Heart right ventricle (tissue), 16 donors: ENCODE data around the gene PLD1. TPM values are rescaled to one million over a fixed set of nuclear protein-coding genes. Genes with fewer than 3 reads are reported as not detected.

Experiments used
- ATAC-seq, 8 donors: fragments of 200-7000 bp; cut with Tn5 transposase; one replicate each; pipeline ENCODE4 v1.9.1; 2020; ENCODE audit warnings: mild to moderate bottlenecking in 8 of 8, moderate library complexity in 8 of 8, moderate number of reproducible peaks in 1 of 8
- DNase-seq, 2 donors: peaks; one replicate each; pipeline ENCODE4 v3.0.0-alpha.2; 2020
- H3K27ac ChIP-seq, 10 donors: fragments of 200-600 bp; sonication (generic) in 2 of 10; one replicate each; pipeline versions ENCODE4 v1.5.0 to v1.8.0; 2020 to 2022; ENCODE audit warnings: mild to moderate bottlenecking in 3 of 10
- H3K27me3 ChIP-seq, 7 donors: fragments of 200-600 bp; one replicate each; pipeline ENCODE4 v1.8.0; 2021 to 2022; ENCODE audit warnings: mild to moderate bottlenecking in 2 of 7
- H3K36me3 ChIP-seq, 9 donors: fragments of 200-600 bp; sonication (generic) in 1 of 9; one replicate each; pipeline versions ENCODE4 v1.5.0 to v1.8.0; 2020 to 2022; ENCODE audit warnings: mild to moderate bottlenecking in 2 of 9
- H3K4me1 ChIP-seq, 9 donors: fragments of 200-600 bp; sonication (generic) in 1 of 9; one replicate each; pipeline versions ENCODE4 v1.5.0 to v1.8.0; 2020 to 2022; ENCODE audit warnings: mild to moderate bottlenecking in 4 of 9
- H3K4me3 ChIP-seq, 10 donors: fragments of 200-600 bp; sonication (generic) in 2 of 10; one replicate each; pipeline versions ENCODE4 v1.5.0 to v1.8.0; 2020 to 2022; ENCODE audit warnings: mild to moderate bottlenecking in 7 of 10, moderate library complexity in 2 of 10
- H3K9me3 ChIP-seq, 11 donors: fragments of 200-600 bp in 10 of 11; sonication (generic) in 2 of 11; one replicate each; pipeline versions ENCODE4 v1.5.0 to v1.8.0; 2013 to 2022; ENCODE audit warnings: mild to moderate bottlenecking in 2 of 11, control low read depth in 1 of 11, moderate library complexity in 1 of 11
- WGBS, 2 donors: extraction: QIAGEN DNeasy Blood & Tissue Kit; methylation state at CpG; one replicate each; pipeline ENCODE4 v1.1.7; 2013; ENCODE audit warnings: inconsistent platforms in 1 of 2; 5-methylcytosine and 5-hydroxymethylcytosine counted together
- intact Hi-C, 10 donors: fragments of 100-400 bp; cut with DNase I; formaldehyde crosslinking; loops; one replicate each; pipeline versions ENCODE4 v1.11.1 to v1.14.2; 2022
- polyA plus RNA-seq, 2 donors: library from polyadenylated mRNA; stranded (reverse); fragments of 200-250 nt; gene quantifications; one replicate each; pipeline ENCODE4 v1.2.3, GENCODE V29; 2013
- total RNA-seq, 10 donors: library from RNA; stranded (reverse); fragmentation: NEBNext Ultra II Directional in 3 of 10; extraction: Animal tissue kit (Norgen Biotek cat#: 25700) in 3 of 10; gene quantifications; one replicate each; pipeline versions ENCODE4 v1.2.1 to v1.2.4, GENCODE V29; 2021 to 2023
- TF ChIP-seq, protein P1 (sequence below), 9 donors: fragments of 200-600 bp; sonication (generic) in 2 of 9; IDR thresholded peaks; one replicate each; pipeline versions ENCODE4 v1.5.0 to v1.8.0; 2021 to 2022; ENCODE audit warnings: antibody characterized with exemption in 9 of 9, mild to moderate bottlenecking in 5 of 9, moderate library complexity in 1 of 9
- donor health status: Arrhythmogenic right ventricular cardiomyopathy.
- donor health status: ischemic (EF 13 %, LVEDD 7.1; RV severe dilation, severe dysfunction).
- donor health status: healthy with polysubstance abuse.
- donor health status: DM: no; HTN: yes; CAD: no.
- donor health status: DM: no; HTN: no; CAD: no.
- donor health status: ischemic (EF 25% LVEDD 6.9; RV normal size, moderate dysfunction).
- donor health status: ischemic (EF 25% LVEDD 5.7; RV mildly dilated, moderate dysfunction).
- donor health status: healthy.
- donor health status: DM: yes; HTN: yes; CAD: no.
- donor health status: Ischemic cardiomyopathy.
- donor health status: ischemic (EF 35%, LVEDD 5.7; RV mildly dilated, moderate dysfunction).
- donor health status: nonischemic (EF 11% LVEDD 7.7; RV severe dilation, severe dysfunction).
- donor health status: DM: yes; HTN: yes; CAD: no.
- donor health status: PGD.
- donor health status: ischemic (EF 29% LVEDD 5.4; RV normal size, mild dysfunction).
- donor health status: nonischemic (EF 23%, LVEDD 6.1; RV moderate dilation, normal function).

The PLD1 gene
- total and polyA plus RNA-seq, 12 donors, result 10.5 to 83.3 (median 62.9) TPM

DNA sequence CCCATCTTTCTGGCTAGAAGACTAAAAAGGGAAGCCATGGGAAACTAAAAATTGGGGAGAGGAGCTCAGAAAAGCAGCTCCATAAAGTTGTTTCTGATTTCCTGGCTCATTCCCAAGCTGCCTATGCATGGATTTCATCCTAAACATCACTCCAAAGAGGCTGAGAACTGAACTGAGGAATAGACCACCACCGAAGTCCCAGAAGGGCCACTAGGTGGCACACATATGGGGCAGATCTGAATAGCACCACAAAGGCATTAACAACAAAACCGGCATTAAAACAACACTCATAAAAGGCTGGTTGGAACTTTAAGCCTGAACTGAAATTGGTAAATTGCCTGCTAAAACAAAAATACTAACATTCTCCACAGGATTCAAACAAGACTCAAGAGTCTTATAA, 106.3 kb downstream of the PLD1 start:
- Histone ChIP-seq H3K4me3 (no peak overlapping the region), H3K27me3 (no peaks in the 10 kb centered on the region), H3K36me3 (peaks cover 0 to 65% (median 12%) of the 10 kb centered on the region in 9 donors), H3K27ac (no peak overlapping the region), H3K4me1 (peaks cover 0 to 14% (median 4%) of the 10 kb centered on the region in 9 donors), H3K9me3 (peaks cover 0 to 15% (median 5%) of the 10 kb centered on the region in 11 donors)
- WGBS, 2 donors, result 38 to 50% methylated on average over 2 of the region's 2 CpGs
- no peak for DNase-seq
- ATAC-seq, result peak in 2 of 8 donors; percentile 52 to 53
- TF ChIP-seq, protein P1, sequence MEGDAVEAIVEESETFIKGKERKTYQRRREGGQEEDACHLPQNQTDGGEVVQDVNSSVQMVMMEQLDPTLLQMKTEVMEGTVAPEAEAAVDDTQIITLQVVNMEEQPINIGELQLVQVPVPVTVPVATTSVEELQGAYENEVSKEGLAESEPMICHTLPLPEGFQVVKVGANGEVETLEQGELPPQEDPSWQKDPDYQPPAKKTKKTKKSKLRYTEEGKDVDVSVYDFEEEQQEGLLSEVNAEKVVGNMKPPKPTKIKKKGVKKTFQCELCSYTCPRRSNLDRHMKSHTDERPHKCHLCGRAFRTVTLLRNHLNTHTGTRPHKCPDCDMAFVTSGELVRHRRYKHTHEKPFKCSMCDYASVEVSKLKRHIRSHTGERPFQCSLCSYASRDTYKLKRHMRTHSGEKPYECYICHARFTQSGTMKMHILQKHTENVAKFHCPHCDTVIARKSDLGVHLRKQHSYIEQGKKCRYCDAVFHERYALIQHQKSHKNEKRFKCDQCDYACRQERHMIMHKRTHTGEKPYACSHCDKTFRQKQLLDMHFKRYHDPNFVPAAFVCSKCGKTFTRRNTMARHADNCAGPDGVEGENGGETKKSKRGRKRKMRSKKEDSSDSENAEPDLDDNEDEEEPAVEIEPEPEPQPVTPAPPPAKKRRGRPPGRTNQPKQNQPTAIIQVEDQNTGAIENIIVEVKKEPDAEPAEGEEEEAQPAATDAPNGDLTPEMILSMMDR (IDR thresholded peaks at IDR 0.05), result peak in 7 of 9 donors; percentile 32 to 55 (median 50)
- intact Hi-C loops, result loop anchor here in 3 of 10 donors (5.0 to 10.0 kb wide), 3 partner anchors 68 to 131 kb away; no protein-coding TSS in a partner anchor

DNA sequence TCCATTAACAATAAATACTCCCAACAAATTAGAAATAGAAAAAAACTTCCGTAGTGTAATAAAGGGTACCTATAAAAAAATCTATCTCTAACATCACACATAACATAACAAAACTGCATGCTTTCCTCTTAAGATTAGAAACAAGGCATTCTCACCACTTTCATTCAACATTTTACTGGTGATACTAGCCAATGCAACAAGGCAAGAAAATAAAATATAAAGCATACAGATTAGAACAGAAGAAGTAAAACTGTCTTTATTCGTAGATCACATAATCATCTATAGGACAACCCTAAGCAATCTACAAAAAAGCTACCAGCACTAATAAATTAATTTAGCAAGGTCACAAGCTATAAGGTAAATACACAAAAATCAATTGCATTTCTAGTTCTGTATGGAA, 107.1 kb downstream of the PLD1 start:
- Histone ChIP-seq H3K4me1 (peaks cover 0 to 16% (median 4%) of the 10 kb centered on the region in 9 donors), H3K27me3 (no peaks in the 10 kb centered on the region), H3K9me3 (peaks cover 0 to 15% (median 5%) of the 10 kb centered on the region in 11 donors), H3K4me3 (no peak overlapping the region), H3K27ac (no peak overlapping the region), H3K36me3 (peaks cover 0 to 64% (median 9%) of the 10 kb centered on the region in 9 donors)
- ATAC-seq (no peak), DNase-seq (no peak)
- 98 to 100% methylated on average over 2 of the region's 2 CpGs for WGBS, 2 donors
- TF ChIP-seq, protein P1 (IDR thresholded peaks at IDR 0.05), result no peak
- intact Hi-C loops, result loop anchor here in 3 of 10 donors (5.0 to 10.0 kb wide), 3 partner anchors 69 to 132 kb away; no protein-coding TSS in a partner anchor

DNA sequence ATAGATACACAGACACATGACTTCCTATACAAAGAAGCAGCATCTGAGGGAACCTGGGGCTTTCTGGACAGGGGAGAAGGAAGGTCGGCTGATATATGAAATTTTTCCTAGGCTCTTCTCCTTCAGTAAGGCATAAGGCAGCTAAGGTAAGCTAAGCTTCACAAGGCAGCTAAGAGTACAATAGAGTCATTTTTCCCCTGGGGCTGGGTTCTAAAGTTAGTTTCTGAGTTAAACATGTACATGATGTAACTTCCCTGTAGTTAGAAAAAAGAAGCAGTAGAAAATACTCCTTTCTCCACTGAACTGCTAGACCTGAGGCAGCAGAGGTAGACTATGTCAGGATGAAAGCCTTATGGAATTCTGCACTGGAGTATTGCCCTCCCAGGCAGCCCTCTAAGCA, 109.6 kb downstream of the PLD1 start:
- ATAC-seq (peak in 1 of 8 donors; percentile 46), DNase-seq (no peak)
- Histone ChIP-seq H3K27me3 (no peaks in the 10 kb centered on the region), H3K4me3 (no peak overlapping the region), H3K36me3 (peaks cover 0 to 61% (median 11%) of the 10 kb centered on the region in 9 donors), H3K9me3 (peaks cover 0 to 15% (median 5%) of the 10 kb centered on the region in 11 donors), H3K27ac (peak overlapping the region in 1 of 10 donors; percentile 9), H3K4me1 (peaks cover 0 to 25% (median 10%) of the 10 kb centered on the region in 9 donors)
- intact Hi-C loops, result loop anchor here in 3 of 10 donors (5.0 to 10.0 kb wide), 3 partner anchors 72 to 134 kb away; no protein-coding TSS in a partner anchor
- TF ChIP-seq, protein P1 (IDR thresholded peaks at IDR 0.05), result no peak
- WGBS, 2 donors, result 71 to 74% methylated on average over 1 of the region's 1 CpG

DNA sequence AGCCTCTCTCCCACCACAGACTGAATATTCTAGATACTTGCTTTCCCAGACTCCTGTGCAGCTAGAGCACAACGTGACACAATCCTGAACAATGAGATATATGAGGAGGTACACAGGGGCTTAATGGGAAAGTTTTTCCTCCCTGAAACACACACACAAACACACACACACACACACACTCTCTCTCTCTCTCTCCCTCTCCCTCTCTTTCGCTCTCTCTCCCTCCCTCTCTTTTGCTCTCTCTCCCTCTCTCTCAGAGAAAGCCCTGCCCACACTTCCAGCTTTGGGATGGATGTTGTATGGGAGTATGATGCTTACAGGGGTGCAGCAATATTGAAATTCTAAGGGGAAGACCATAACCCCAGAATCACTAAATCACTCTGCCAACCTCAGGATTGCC, 110.1 kb downstream of the PLD1 start:
- 85 to 89% methylated on average over 2 of the region's 2 CpGs for WGBS, 2 donors
- Histone ChIP-seq H3K4me1 (peaks cover 0 to 30% (median 13%) of the 10 kb centered on the region in 9 donors), H3K9me3 (peaks cover 0 to 15% (median 5%) of the 10 kb centered on the region in 11 donors), H3K27me3 (no peaks in the 10 kb centered on the region), H3K4me3 (no peak overlapping the region), H3K36me3 (peaks cover 0 to 61% (median 11%) of the 10 kb centered on the region in 9 donors), H3K27ac (peak overlapping the region in 2 of 10 donors; percentile 9 to 10)
- intact Hi-C loops, result loop anchor here in 3 of 10 donors (5.0 to 10.0 kb wide), 3 partner anchors 72 to 135 kb away; no protein-coding TSS in a partner anchor
- DNase-seq, result no peak
- no peak for ATAC-seq
- TF ChIP-seq, protein P1 (IDR thresholded peaks at IDR 0.05), result no peak
